Activated T-helper 1 cell treated with Interleukin-2 at 50 U/mL for 16 hours (primary cell): ENCODE data around the gene TTLL12.

Source experiments
- DNase-seq: peaks from one replicate; pipeline ENCODE4 v3.0.0-alpha.2; 2020; ENCODE audit warnings: low read depth

The TTLL12 gene

GRCh38 chr22:43186272-43187170 lies at the start of gene TTLL12:
Gene TTLL12, minus strand, starts transcription at chr22:43187134. Its CDS starts 65 bp downstream, at chr22:43187069.
- peak; percentile 58 for DNase-seq

GRCh38 chr22:43235445-43236409 lies 48.8 kb upstream of the TTLL12 start:
- DNase-seq = no peak

- DNase-seq = no peak
Observed at GRCh38 chr22:43234264-43234988, 47.5 kb upstream of the TTLL12 start.

DNA sequence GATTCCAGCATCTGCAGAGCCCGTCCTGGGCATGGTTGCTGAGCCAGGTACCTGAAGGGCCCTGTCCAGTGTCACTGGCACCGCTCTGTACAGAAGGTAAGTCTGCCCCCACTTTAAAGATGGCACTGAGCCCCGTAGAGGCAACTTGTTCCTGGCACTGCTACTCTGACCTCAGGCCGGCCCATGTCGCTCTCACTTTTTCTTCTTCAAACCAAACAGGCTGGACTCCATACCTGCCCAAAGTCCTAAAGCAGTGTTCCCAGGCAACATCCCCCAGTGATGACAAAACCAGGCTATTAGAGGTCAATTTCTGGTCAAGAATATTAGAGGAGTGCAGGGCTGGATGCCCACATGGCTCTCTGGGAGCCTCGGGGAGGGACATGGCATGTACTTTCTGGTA lies 46.6 kb upstream of the TTLL12 start:
- no peak for DNase-seq

- no peak for DNase-seq
Observed at GRCh38 chr22:43232445-43232844, 45.5 kb upstream of the TTLL12 start.

GRCh38 chr22:43231724-43232034 lies 44.7 kb upstream of the TTLL12 start:
- DNase-seq = no peak

- peak; percentile 41 for DNase-seq
Observed at GRCh38 chr22:43230971-43231723, 44.2 kb upstream of the TTLL12 start.

GRCh38 chr22:43230571-43230970 lies 43.6 kb upstream of the TTLL12 start:
- no peak for DNase-seq

DNA sequence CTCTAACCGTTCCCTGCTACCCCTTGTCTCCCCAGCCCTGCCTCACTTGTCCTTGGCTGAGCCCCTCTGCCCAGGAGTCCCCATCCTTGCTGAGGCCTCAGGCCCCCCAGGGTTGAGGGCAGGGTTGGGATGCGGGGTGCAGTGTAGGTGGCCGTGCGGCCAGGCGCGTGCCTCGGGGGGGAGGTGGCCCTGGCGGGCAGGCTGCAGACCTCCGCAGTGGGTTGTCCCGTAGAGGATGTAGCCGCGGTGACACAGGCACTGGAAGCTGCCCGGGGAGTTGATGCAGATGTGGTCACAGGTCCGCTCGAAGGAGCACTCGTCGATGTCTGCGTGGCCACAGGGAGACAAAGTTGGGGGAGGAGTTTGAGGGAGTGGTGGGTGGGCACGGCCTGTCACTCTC lies 41.9 kb upstream of the TTLL12 start:
- DNase-seq = no peak

- no peak for DNase-seq
Observed at GRCh38 chr22:43228330-43228729, 41.4 kb upstream of the TTLL12 start.

GRCh38 chr22:43227239-43227630 lies 40.3 kb upstream of the TTLL12 start:
- DNase-seq = no peak

- DNase-seq = no peak
Observed at GRCh38 chr22:43226377-43227238, 39.7 kb upstream of the TTLL12 start.

DNA sequence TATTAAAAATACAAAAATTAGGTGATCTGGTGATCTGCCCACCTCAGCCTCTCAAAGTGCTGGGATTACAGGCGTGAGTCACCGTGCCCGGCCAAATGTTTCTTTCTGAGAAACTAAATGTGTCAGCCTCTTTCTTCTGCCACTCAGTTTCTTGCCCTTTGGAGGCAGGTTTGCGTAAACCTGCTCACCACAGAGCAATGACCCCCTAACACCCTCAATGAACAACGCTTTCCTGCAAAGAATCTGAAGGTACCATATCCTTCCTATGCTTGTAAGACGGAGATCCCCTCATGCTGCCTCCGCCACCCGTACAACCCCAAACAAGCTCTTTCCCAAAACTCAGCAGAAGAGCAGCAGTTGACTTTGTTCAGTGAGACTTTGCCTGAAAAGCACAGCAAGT lies 38.7 kb upstream of the TTLL12 start:
- no peak for DNase-seq

DNA sequence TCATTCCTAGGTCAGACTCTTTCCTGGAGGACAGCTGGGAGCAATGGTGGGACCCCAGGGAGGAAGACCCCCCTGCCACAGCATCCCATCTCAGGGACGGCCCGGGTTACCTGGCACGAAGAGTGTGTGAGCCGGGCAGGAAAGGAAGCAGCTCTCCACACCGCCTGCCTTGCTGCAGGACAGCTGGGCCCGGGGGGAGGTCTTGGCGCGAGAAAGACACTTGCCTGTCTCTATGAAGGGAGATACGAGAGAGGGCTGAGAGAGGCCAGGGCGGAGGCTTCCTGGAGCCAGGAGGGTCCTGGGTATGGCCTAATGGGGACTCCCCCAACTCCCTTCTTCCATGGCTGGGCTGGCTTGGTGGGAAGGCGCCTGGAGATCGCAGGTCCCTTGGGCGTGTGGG lies 36.1 kb upstream of the TTLL12 start:
- no peak for DNase-seq

- DNase-seq = no peak
Observed at GRCh38 chr22:43222262-43222661, 35.3 kb upstream of the TTLL12 start.

GRCh38 chr22:43220625-43221380 lies 33.9 kb upstream of the TTLL12 start:
- no peak for DNase-seq

GRCh38 chr22:43218786-43219185 lies 31.9 kb upstream of the TTLL12 start:
- DNase-seq = no peak

GRCh38 chr22:43217285-43218030 lies 30.5 kb upstream of the TTLL12 start:
- DNase-seq = no peak

GRCh38 chr22:43216738-43217137 lies 29.8 kb upstream of the TTLL12 start:
- no peak for DNase-seq
